GM18505 (cell line): Measurements from ENCODE around the gene PHC3.
"Not testable (repeated sequence)": the region's sequence is repeated elsewhere in the genome, so short reads cannot be mapped to it uniquely, and the experiment has no call there.

ENCODE experiments used
- ATAC-seq: cut with Tn5 transposase; IDR thresholded peaks from one replicate; pipeline ENCODE4 v1.9.1; 2021; ENCODE audit not compliant: unreplicated experiment
- POLR2A ChIP-seq: IDR thresholded peaks from 4 replicates; pipeline ENCODE4 v1.6.1; 2011; ENCODE audit warnings: borderline replicate concordance; ENCODE audit not compliant: insufficient read depth, insufficient read length; ENCODE audit errors: extremely low read depth

The PHC3 gene

DNA sequence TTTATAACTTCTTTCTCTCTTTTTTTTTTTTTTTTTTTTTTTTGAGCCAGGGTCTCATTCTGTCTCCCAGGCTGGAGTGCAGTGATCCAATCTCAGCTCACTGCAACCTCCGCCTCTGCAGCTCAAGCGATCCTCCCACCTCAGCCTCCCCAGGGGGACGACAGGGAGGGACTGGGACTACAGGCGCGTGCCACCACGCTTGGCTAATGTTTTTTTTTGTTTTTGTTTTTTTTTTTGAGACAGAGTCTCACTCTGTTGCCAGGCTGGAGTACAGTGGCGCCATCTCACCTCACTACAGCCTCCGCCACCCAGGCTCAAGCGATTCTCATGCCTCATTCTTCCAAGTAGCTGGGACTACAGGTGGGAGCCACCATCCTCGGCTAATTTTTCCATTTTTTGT is 23.0 kb upstream of the PHC3 start:
- no peak for TF ChIP-seq POLR2A
- ATAC-seq = no peak

DNA sequence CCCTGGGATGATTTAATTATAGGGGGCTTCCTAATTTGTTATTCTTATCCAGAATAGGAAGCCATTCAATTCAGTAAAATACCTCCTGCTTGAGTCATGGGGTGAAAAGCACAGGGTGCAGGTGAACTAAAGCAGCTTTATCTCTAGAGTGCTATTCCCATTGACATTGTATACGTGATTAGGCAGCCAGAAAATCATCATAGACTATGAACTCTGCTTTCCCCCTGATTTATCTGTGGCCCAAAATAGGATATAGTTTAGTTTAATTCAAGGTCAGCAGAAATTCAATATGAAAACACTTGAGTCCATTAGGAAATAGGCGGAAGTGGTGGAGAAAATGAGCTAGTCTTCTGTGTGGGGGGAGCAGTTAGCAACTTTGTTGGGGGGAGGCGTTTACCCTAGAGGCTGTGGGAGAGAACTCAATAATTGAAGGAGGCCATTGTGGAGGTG is 22.5 kb upstream of the PHC3 start:
- no peak for TF ChIP-seq POLR2A
- ATAC-seq = no peak

DNA sequence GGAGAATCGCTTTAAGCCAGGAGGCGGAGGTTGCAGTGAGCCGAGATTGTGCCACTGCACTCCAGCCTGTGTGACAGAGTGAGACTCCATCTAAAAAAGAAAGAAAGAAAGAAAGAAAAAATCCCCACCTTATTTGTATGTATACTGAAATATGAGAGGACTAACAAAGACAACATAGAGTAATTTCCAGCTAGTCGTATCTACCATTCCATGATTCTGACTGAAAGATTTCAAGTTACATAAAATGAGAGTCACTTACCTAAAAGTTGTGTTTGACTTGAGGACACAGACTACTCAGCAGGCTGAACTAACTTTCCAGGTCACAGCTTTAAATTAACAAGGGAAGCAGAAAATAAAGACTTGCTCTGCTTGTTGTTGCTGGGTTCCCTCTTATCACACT is 21.9 kb upstream of the PHC3 start:
- no peak for TF ChIP-seq POLR2A
- ATAC-seq = no peak

DNA sequence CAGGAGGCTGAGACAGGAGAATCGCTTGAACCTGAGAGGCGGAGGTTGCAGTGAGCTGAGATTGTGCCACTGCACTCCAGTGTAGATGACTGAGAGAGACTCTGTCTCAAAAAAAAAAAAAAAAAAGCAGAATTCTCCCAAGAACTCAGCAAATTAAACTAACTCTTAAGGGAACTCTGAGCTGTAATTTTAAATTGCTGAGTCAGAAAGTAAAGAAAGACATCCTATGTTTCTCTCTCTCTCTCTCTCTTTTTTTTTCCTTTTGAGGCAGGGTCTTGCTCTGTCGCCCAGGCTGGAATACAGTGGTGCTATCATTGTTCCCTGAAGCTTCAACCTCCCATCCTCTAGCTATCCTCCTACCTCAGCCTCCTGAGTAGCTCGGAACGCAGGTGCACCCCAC is 20.0 kb upstream of the PHC3 start:
- no peak for TF ChIP-seq POLR2A
- ATAC-seq = no peak

DNA sequence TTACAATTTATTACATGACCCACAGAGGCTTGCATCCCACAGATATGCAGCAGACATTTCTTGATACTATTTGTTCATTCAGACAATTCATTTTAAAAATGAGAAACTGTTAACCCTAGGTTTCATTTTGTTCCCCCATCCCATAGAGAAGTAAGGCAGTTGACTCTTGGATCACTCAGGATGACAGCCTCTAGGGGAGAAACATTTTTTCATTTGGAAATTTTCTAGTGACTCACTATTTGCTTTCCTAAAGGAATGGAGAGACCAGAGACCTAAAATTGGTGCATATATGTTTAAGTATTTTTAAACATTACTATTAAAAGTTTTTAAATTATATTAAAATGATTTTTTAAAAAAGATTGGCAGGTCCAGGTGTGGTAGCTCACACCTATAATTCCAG is 19.5 kb upstream of the PHC3 start:
- no peak for TF ChIP-seq POLR2A
- no peak for ATAC-seq

DNA sequence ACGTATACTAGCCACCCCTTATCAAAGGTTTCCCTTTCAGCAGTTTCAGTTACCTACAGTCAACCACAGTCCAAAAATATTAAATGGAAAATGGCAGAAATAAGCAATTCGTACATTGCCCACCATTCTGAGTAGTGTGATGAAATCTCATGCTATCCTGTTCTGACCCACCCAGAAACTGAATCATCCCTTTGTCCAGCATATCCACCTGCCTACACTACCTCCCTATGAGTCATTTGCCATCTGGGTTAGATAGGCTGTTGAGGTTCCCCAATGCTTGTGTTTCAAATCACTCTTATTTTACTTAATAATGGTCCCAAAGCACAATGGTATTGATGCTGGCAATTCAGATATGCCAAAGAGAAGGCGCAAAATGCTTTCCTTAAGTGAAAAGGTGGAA is 15.3 kb upstream of the PHC3 start:
- no peak for ATAC-seq
- TF ChIP-seq POLR2A = no peak

DNA sequence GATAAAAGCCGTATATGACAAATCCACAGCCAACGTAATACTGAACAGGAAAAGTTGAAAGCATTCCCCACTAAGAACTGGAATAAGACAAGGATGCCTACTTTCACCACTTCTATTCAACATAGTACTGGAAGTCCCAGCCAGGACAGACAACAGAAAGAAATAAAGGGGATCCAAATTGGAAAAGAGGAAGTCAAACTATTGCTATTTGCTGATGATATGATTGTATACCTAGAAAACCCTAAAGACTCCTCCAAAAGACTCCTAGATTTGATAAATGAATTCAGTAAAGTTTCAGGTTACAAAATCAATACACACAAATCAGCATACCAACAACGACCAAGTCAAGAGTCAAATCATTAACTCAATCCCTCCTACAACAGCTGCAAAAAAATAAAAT is 14.2 kb upstream of the PHC3 start:
- not testable (repeated sequence) for ATAC-seq

DNA sequence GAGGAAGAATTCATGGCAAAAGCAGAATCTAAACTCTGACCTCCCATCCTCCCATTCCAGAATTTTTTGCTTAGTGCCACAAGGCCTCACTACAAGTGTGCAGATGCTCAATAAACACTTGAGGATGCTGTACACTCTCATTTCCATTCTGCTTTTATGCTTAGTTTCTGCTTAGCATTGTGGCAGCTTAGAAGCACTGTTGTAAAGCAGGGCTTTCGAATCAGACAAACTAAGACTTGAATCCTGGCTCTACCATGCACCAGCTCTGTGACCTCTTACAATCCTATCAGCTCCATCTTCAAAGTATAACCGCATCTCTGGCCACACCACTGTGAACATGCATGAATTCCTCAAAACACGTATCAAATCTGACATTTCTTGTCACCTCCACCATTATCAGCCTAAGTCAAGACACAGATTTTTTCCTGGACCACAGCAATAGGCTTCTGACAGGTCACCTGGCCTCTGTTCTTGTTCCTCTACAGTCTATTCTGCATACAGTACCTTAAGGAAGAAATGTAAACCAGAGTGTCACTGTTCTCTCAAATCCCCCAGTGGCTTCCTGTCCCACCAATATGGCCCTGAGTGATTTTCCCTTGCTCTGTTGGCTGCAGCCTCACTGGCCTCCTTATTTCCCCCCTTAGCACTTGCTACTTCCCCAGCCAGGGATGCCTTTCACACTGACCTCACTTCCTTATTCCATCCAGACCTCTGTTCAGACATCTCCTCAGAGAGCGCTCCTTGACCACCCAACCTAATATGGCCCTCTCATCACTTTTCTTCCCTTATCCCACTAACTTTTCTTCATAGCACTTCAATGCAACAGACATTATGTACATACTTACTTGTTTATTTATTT is 8.1 kb upstream of the PHC3 start:
- no peak for ATAC-seq
- no peak for TF ChIP-seq POLR2A

DNA sequence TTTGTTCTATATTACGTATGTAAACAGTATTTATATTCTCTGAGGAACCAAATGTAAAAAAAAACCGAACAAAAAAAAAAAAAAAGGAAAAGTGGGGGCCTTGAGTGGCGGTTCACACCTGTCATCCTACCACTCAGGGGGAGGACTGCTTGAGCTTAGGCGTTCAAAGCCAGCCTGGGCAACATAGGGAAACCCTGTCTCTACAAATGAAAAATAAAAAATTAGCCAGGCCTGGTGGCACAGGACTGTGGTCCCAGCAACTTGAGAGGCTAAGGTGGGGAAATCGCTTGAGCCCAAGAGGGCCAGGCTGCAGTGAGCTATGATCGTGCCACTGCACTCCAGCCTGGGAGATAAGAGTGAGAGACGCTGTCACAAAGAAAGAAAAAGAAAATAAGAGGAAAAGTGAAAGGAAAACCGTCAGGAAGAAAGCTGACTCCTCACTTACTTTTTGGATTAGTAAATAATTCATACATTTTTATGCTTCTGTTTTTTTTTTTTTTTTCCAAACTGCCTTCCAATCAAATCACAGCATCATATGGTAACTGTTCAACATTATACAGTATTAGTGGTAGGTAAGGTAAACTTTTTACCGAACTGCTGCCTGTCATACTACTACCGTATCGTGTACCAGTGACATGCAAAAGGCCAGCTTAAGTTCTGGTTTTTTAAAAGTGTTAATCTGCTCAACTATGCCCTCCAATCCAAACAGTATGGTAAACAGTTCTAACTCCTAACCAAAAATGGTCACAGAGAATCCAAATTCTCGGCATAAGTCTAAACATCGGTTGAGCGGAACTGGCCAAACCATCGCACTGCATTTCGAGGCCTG is 1.2 kb downstream of the PHC3 start:
- TF ChIP-seq POLR2A = no peak
- ATAC-seq = peak; percentile 15

DNA sequence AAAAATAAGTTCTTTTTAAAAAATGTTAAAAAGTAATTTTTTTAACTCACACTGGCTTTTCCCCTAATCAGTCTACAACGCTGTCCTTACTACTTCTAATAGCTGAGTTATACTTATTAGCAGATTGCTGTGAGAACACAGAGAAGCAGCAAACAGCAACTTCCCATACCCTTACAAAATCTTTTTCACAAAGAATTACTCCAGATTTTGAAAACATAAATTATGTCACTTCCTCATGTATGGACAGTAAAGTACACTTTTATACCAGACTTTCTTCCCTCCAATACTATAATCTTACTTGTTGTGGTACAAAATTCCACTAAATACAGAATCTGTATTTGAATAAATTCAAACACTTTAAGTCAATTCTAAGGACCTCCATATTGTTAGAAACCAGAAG is 2.1 kb downstream of the PHC3 start:
- TF ChIP-seq POLR2A = no peak
- no peak for ATAC-seq

DNA sequence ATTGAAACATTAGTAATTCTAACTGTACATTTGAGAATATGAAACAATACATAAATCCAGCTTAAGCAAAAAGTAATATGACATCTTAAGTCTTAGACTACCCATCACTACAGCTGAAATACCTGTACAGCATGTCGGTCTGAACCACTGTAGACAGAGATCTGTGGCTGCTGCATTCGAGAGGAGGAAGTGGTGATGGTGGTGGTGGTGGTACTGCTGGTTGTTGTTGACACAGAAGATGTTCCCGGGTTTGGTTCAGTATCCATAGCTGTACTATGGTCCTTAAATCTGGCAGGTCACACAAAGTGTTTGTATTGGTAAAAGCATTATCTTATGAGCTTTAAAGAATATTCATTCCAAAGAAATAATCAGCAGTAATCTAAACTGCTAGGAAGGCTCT is 2.9 kb downstream of the PHC3 start:
- ATAC-seq = no peak
- TF ChIP-seq POLR2A = no peak

DNA sequence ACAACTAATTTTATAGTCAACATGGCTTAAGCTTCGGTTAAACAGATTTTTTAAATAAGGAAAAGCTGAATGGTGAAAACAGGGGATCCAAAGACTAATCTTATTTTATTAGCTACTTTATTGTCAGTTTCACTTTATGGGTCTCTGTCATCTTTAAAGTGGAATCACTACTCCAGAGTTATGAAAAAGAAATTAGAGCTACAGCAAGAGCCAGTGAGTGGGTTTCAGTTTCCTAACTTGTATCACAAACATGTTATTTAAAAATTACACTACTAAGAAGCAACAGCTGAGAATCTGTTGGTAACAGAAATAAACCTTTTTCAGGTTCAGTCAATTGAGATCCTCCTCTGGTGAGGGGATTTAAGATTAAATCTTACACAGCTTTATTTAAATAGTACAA is 10.0 kb downstream of the PHC3 start:
- no peak for TF ChIP-seq POLR2A
- ATAC-seq = no peak

DNA sequence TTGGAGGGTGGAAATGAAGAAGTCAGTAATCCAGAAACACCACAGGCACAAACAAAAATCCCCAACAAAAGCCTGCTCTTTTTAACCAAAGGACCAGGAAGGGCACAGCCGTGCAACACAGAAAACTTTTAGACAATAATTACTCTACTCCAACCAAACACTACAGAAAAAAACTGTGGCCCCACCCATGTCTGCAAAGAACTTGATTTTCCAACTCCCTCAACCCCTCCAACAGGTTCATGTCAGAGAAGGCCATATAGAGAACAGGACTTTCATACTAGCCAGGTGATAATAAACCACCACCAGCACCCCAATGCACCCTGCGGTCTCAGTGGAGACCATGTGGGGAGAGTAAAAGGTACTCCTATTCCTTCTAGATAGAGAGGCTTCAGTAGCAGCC is 16.8 kb downstream of the PHC3 start:
- no peak for TF ChIP-seq POLR2A
- no peak for ATAC-seq
